NCI-H1417 (cell line): ENCODE data around the gene PNLIP.

Experiments used
- DNase-seq, 3 experiments: peaks; one replicate each; lab custom pipeline; 2025; lab: John Stamatoyannopoulos, UW

PNLIP gene

DNA sequence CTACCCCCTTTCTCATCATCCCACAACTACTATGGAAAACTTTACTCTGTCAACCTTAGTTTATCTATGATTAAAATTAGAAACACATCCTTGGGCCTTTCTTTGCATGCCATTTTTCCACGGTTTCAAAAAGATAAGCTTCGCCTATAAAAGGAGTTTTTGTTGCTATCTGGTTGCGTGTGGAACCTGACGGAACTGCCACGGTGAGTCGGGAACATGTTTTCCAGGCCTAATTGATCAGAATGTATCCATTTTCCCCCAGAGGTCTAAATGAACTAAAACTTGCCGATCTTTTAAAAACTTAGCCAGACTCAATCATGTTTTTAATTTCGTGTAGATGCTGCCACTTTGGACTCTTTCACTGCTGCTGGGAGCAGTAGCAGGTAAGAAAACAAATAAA is at the start of gene PNLIP:
Gene PNLIP, plus strand, starts transcription at position 176 of the 400 bp plus-strand sequence. Its CDS starts 162 bp downstream, at position 338.
- no peak for DNase-seq

- no peak for DNase-seq
Observed at GRCh38 chr10:116504786-116505185, 40.9 kb upstream of the PNLIP start.

GRCh38 chr10:116510565-116510964 is 35.2 kb upstream of the PNLIP start:
- no peak for DNase-seq

- no peak for DNase-seq
Observed at GRCh38 chr10:116511365-116511764, 34.4 kb upstream of the PNLIP start.

DNA sequence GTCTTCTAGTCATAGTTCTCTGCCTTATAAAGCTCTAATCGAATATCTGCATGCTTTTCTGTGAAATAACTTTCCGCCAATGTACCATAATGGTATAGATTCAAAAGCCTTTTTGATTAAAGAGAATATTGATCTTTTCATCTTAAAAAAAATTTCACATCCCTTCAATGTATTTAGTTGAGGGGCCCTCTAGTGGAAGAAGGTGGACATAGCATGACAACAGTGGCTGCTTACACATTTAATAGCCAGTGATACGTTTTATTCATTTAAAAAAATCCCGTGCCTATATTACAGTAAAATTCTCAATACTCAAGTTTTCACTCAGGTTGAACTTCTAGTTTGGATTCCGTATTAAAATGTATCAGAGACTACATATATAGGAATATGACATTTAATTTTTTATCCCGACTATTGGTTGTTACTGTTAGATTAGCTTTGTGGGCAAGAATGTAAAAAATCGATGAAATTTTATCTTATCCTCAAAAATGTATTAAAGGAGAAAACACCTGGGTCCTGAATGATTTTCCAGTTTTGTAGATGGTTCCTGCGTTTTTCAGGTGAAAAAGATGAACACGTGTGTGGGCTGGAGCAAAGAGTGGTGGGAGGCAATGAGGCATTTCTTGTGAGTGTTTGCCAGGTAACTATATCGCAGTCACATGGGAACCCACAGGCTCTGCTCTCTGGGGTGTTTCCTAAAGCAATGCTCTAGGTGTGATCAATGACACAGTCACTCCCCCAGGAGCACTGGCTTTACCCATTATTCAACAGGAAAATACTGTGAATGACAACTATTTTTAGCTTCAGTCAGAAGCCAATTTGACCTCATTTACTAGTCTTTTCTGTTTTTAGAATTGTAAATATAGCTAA is 24.1 kb upstream of the PNLIP start:
- peak in 1 of 3 experiments; percentile 49 for DNase-seq

DNA sequence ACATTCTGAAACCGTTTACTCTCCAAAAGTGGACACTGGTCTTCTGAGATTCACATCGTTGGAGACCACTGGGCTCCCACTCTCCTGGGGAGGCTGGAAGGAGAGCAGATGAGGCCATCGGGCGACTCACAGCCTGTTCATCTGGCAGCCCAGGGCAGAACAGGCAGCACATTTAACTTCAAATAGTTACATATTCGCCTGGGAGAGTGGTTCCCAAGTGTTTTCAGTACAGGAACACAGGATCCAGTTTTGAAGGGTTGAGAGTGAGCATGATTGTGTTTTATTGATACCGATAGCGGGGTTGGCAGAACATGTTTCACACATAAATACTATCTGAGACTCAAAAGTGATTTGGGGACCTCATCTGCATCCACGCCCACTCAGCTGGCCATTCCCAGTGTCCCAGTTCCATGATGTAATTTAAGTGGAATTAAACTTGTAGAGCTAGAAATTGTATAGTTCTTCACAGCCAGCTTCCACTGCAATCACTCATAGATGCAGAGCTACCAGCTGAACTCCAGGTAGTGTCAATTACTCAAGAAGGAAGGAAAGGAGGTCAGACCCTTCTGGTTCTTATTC is 22.8 kb upstream of the PNLIP start:
- DNase-seq: no peak

GRCh38 chr10:116524736-116525135 is 21.0 kb upstream of the PNLIP start:
- no peak for DNase-seq

DNA sequence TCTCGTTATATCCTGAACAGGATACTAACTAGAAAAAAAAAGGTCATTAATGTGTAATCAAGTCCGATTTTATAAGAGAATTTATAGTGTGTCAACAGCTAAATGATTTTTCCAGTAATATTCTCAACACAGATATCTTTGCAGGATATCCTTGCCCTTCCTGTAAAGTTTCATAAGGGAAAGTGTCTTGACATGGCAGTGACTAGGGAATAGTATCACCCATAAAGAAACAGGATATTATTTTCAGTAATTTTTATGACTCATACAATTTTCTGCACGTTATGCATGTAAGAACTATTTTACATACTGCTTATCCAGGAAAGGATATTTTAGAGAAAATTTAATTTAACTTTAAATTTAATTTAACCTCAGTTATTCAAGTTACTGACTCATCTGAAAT is 19.5 kb upstream of the PNLIP start:
- no peak for DNase-seq

- DNase-seq: no peak
Observed at GRCh38 chr10:116536810-116537209, 8.9 kb upstream of the PNLIP start.

GRCh38 chr10:116538456-116538855 is 7.3 kb upstream of the PNLIP start:
- no peak for DNase-seq

- DNase-seq: no peak
Observed at GRCh38 chr10:116538992-116539391, 6.7 kb upstream of the PNLIP start.

- DNase-seq: no peak
Observed at GRCh38 chr10:116540814-116541213, 4.9 kb upstream of the PNLIP start.

GRCh38 chr10:116542007-116542677 is 3.6 kb upstream of the PNLIP start:
- no peak for DNase-seq

GRCh38 chr10:116545122-116545521 is 609 bp upstream of the PNLIP start:
- no peak for DNase-seq

- no peak for DNase-seq
Observed at GRCh38 chr10:116548301-116548700, 2.6 kb downstream of the PNLIP start.

DNA sequence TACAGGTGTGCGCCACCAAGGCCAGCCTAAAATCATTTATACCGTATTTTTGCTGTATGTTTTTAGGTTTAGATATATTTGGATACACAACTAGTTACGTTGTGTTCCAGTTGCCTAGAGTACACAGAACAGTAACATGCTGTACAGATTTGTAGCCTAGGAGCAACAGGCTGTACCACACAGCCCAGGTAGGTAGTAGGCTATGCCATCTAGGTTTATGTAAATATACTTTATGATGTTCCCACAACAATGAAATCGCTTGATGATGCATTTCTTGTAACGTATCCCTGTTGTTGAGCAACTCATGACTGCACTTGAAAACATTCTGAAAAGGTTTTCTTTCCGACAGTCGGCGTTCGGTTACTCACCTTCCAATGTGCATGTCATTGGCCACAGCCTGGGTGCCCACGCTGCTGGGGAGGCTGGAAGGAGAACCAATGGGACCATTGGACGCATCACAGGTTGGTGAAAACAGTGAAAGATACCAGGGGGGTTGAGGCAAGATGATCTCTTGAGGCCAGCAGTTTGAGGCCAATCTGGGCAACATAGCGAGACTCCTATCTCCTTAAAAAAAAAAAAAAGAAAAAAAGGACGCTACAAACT is 7.7 kb downstream of the PNLIP start:
- no peak for DNase-seq

GRCh38 chr10:116554628-116555027 is 8.9 kb downstream of the PNLIP start:
- DNase-seq: no peak

DNA sequence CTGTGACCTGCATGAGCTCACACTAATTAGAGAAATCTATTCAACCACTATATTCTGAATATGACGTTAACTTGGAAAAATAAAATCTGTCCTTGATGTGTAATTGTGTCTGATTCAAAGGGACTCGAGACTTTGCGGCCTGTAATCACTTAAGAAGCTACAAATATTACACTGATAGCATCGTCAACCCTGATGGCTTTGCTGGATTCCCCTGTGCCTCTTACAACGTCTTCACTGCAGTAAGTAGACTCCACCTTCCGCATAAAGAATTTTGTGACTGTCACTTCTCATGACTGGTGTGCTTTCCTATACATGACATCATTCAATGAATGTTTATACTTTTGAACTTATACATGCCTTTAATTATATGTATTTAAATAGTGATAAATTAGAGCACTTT is 10.1 kb downstream of the PNLIP start:
- no peak for DNase-seq

DNA sequence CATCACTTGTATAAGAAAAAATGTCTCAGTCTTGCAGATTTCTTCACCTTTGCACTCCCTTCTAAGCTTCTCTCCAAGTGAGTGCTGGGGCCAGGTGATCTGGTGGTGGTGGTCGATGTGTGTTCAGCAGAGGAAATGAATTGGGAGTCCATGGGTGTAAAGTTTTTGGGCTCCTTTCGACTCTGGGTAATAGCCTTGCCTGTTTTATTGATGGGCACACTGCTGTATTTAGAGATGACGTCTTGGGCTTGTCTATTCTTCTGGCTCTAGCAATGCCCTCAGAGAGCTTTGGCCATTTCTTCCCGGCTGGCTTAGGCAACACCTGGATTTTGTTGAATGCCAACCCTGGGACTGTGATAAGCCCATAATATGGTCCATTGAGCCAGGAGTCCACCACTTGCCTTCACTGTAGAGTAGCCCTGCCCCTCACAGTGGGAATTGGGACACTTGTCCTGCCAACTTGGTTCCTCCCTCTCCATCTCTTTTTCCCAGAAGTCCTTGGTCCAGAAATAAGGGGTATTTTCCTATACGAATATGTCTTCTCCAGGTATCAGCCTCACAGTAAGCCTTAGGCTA is 11.7 kb downstream of the PNLIP start:
- DNase-seq: no peak

DNA sequence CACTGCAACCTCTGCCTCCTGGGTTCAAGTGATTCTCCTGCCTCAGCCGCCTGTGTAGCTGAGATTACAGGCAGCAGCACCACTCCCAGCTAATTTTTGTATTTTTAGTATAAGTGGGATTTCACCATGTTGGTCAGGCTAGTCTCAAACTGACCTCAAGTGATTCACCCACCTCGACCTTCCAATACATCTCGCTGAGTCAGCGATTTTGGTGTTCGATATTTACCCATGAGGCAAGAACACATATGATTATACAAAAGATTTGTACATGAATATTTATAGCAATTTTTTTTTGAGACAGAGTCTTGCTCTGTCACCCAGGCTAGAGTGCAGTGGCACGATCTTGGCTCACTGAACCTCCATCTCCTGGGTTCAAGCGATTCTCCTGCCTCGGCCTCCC is 19.8 kb downstream of the PNLIP start:
- DNase-seq: no peak

GRCh38 chr10:116566932-116567331 is 21.2 kb downstream of the PNLIP start:
- DNase-seq: no peak

GRCh38 chr10:116567335-116567734 is 21.6 kb downstream of the PNLIP start:
- no peak for DNase-seq
